PC-3 (cell line): ENCODE data around the gene DGKH. TPM values are rescaled to one million over a fixed set of nuclear protein-coding genes. Genes with fewer than 3 reads are reported as not detected.

Source experiments
- ATAC-seq: fragments of 200-7000 bp; cut with Tn5 transposase; 2 replicates; pipeline ENCODE4 v1.9.1; 2020; ENCODE audit warnings: mild to moderate bottlenecking, moderate library complexity
- BruUV-seq: library from RNA; stranded (reverse); fragments of 400-500 nt; replicated peaks from 2 replicates; lab custom pipeline; 2021; lab: Mats Ljungman, UMichigan
- CTCF ChIA-PET: fragments of 300-600 bp; sonication (Branson Sonifier 250); formaldehyde crosslinking; loops from one replicate; lab custom pipeline; 2022; ENCODE audit warnings: antibody characterized with exemption; lab: Charles Lee
- POLR2A ChIA-PET: fragments of 300-600 bp; sonication (Branson Sonifier 250); formaldehyde crosslinking; loops from one replicate; lab custom pipeline; 2022; ENCODE audit warnings: antibody characterized with exemption; ENCODE audit not compliant: unreplicated experiment; lab: Charles Lee
- DNase-seq: peaks from one replicate; pipeline ENCODE4 v3.0.0-alpha.2; 2015
- H2AFZ ChIP-seq: fragments of 300-600 bp; sonication (generic); 2 replicates; pipeline ENCODE4 v1.6.0; 2016; ENCODE audit warnings: antibody characterized with exemption, low read length
- H3F3A ChIP-seq: fragments of 300-600 bp; sonication (generic); one replicate; pipeline ENCODE4 v1.6.0; 2017; ENCODE audit warnings: antibody characterized with exemption, low read length, control low read depth, mild to moderate bottlenecking; ENCODE audit not compliant: unreplicated experiment
- H3K27ac ChIP-seq: fragments of 300-600 bp; sonication (generic); 2 replicates; pipeline ENCODE4 v1.5.1; 2016; ENCODE audit warnings: mild to moderate bottlenecking, low read length
- H3K27me3 ChIP-seq: fragments of 300-600 bp; sonication (generic); 2 replicates; pipeline ENCODE4 v1.6.1; 2016; ENCODE audit warnings: low read length, mixed read lengths
- H3K36me3 ChIP-seq: fragments of 300-600 bp; sonication (generic); 2 replicates; pipeline ENCODE4 v1.6.1; 2016; ENCODE audit warnings: low read depth, mixed run types, low read length, mixed read lengths
- H3K4me1 ChIP-seq: fragments of 300-600 bp; sonication (generic); 2 replicates; pipeline ENCODE4 v1.5.1; 2016; ENCODE audit warnings: low read length; ENCODE audit not compliant: insufficient read depth
- H3K4me2 ChIP-seq: fragments of 300-600 bp; sonication (generic); 2 replicates; pipeline ENCODE4 v1.6.0; 2016; ENCODE audit warnings: low read length
- H3K4me3 ChIP-seq: fragments of 300-600 bp; sonication (generic); 2 replicates; pipeline ENCODE4 v1.5.1; 2016; ENCODE audit warnings: mild to moderate bottlenecking, low read length, mixed read lengths
- H3K79me2 ChIP-seq: fragments of 300-600 bp; sonication (generic); 2 replicates; pipeline ENCODE4 v1.6.1; 2017; ENCODE audit warnings: low read length, mixed read lengths
- H3K9ac ChIP-seq: fragments of 300-600 bp; sonication (generic); 2 replicates; pipeline ENCODE4 v1.6.0; 2016; ENCODE audit warnings: mild to moderate bottlenecking, low read length
- H3K9me2 ChIP-seq: fragments of 300-600 bp; sonication (generic); replicated peaks from 2 replicates; pipeline ENCODE4 v1.6.1; 2016; ENCODE audit warnings: mixed run types, low read length, mixed read lengths
- H3K9me3 ChIP-seq: fragments of 300-600 bp; sonication (generic); 2 replicates; pipeline ENCODE4 v1.6.1; 2016; ENCODE audit warnings: low read length, mixed read lengths
- H4K20me1 ChIP-seq: fragments of 300-600 bp; sonication (generic); 2 replicates; pipeline ENCODE4 v1.6.1; 2016; ENCODE audit warnings: low read length, mixed read lengths
- CTCF ChIP-seq: fragments of 300-600 bp; sonication (generic); conservative IDR thresholded peaks from 2 replicates; pipeline ENCODE4 v1.5.1; 2017; ENCODE audit warnings: antibody characterized with exemption, low read depth, mild to moderate bottlenecking, low read length
- EZH2 ChIP-seq: fragments of 300-600 bp; sonication (generic); IDR thresholded peaks from one replicate; pipeline ENCODE4 v1.6.1; 2017; ENCODE audit warnings: antibody characterized with exemption, mild to moderate bottlenecking, low read length; ENCODE audit not compliant: unreplicated experiment
- EZH2phosphoT487 ChIP-seq: fragments of 300-600 bp; sonication (generic); IDR thresholded peaks from 2 replicates; pipeline ENCODE4 v1.6.1; 2018; ENCODE audit warnings: mild to moderate bottlenecking, antibody characterized with exemption, low read length, borderline replicate concordance
- intact Hi-C: fragments of 100-400 bp; cut with micrococcal nuclease; formaldehyde crosslinking; loops from 2 replicates; pipeline ENCODE4 v1.9.0; 2023
- total RNA-seq: library from RNA; depleted of rRNA; stranded (reverse); fragments of >200 nt; gene quantifications from 2 replicates; pipeline ENCODE4 v1.2.3, GENCODE V29; 2014

The DGKH gene
- total RNA-seq, 1 experiment from 2014 or later, result 5.9 TPM

- BruUV-seq, result no TSS peak
- Histone ChIP-seq H3K79me2 (peaks cover 33% of the 10 kb centered on the region), H4K20me1 (no peaks in the 10 kb centered on the region), H3K9ac (no peak overlapping the region), H3K9me2 (no peaks in the 10 kb centered on the region), H3K4me1 (peaks cover 52% of the 10 kb centered on the region), H3K36me3 (no peaks in the 10 kb centered on the region), H3F3A (no peaks in the 10 kb centered on the region), H3K4me2 (no peak overlapping the region), H3K27ac (no peak overlapping the region), H2AFZ (no peak overlapping the region), H3K4me3 (no peak overlapping the region), H3K27me3 (no peaks in the 10 kb centered on the region), H3K9me3 (no peaks in the 10 kb centered on the region)
- no peak; the same call in 1 of the 2 replicates for ATAC-seq
- DNase-seq, result peak; percentile 83
- CTCF ChIA-PET, result no interaction called here
- peak; percentile 73 for TF ChIP-seq CTCF
- no peak for TF ChIP-seq EZH2phosphoT487
- POLR2A ChIA-PET, result no interaction called here
- intact Hi-C loops, result loop anchor here (1.0 to 10.0 kb wide), 4 partner anchors 106 to 696 kb away; no protein-coding TSS in a partner anchor
Measured at GRCh38 chr13:42110410-42111155, 62.1 kb downstream of the DGKH start.

GRCh38 chr13:42112864-42113263 lies 64.4 kb downstream of the DGKH start:
- intact Hi-C loops, result loop anchor here (10.0 kb wide), 1 partner anchor 698 kb away; no protein-coding TSS in a partner anchor
- DNase-seq, result no peak
- Histone ChIP-seq H3K79me2 (peaks cover 29% of the 10 kb centered on the region), H4K20me1 (no peaks in the 10 kb centered on the region), H3K4me3 (no peak overlapping the region), H3K9me2 (no peaks in the 10 kb centered on the region), H3F3A (no peaks in the 10 kb centered on the region), H3K27ac (no peak overlapping the region), H3K27me3 (no peaks in the 10 kb centered on the region), H3K36me3 (no peaks in the 10 kb centered on the region), H3K4me2 (no peak overlapping the region), H3K4me1 (peaks cover 33% of the 10 kb centered on the region), H3K9me3 (no peaks in the 10 kb centered on the region), H2AFZ (no peak overlapping the region), H3K9ac (no peak overlapping the region)
- CTCF ChIA-PET, result interaction anchor here (0.6 kb wide), 1 partner anchor 299 kb away, joined by 3 read pairs; no protein-coding TSS in a partner anchor
- POLR2A ChIA-PET, result no interaction called here
- no peak for TF ChIP-seq EZH2
- TF ChIP-seq EZH2phosphoT487, result no peak
- no peak for TF ChIP-seq CTCF
- no TSS peak for BruUV-seq
- ATAC-seq, result no peak

- Histone ChIP-seq H3K9ac (no peak overlapping the region), H3K4me1 (peaks cover 27% of the 10 kb centered on the region), H3K9me2 (no peaks in the 10 kb centered on the region), H3K36me3 (no peaks in the 10 kb centered on the region), H3K9me3 (no peaks in the 10 kb centered on the region), H2AFZ (no peak overlapping the region), H3K27ac (no peak overlapping the region), H3K27me3 (no peaks in the 10 kb centered on the region), H3K79me2 (peaks cover 22% of the 10 kb centered on the region; the same call in 1 of the 2 replicates), H3K4me3 (no peak overlapping the region), H3F3A (no peaks in the 10 kb centered on the region), H3K4me2 (no peak overlapping the region), H4K20me1 (no peaks in the 10 kb centered on the region)
- intact Hi-C loops, result loop anchor here (10.0 kb wide), 1 partner anchor 699 kb away; no protein-coding TSS in a partner anchor
- no peak for DNase-seq
- ATAC-seq, result no peak
- TF ChIP-seq CTCF (no peak), EZH2phosphoT487 (no peak), EZH2 (no peak)
- ChIA-PET CTCF (interaction anchor here (0.6 kb wide), 1 partner anchor 300 kb away, joined by 3 read pairs; no protein-coding TSS in a partner anchor), POLR2A (no interaction called here)
- no TSS peak for BruUV-seq
Measured at GRCh38 chr13:42113478-42113877, 65.0 kb downstream of the DGKH start.
